Neural cell (in vitro differentiated cells): ENCODE data around the gene ROBO1.

Source experiments
- EP300 ChIP-seq: fragments of 450-650 bp; conservative IDR thresholded peaks from 2 replicates; pipeline ENCODE4 v1.6.1; 2014; ENCODE audit warnings: antibody characterized with exemption, mild to moderate bottlenecking, moderate library complexity; ENCODE audit not compliant: poor library complexity, severe bottlenecking
- EZH2 ChIP-seq: fragments of 200-600, 300-800 bp; shearing (Covaris generic), sonication (generic); IDR thresholded peaks from 2 replicates; pipeline ENCODE4 v1.6.1; 2014; ENCODE audit warnings: antibody characterized with exemption, low read length, borderline replicate concordance, mild to moderate bottlenecking; ENCODE audit not compliant: insufficient read depth, poor library complexity, severe bottlenecking
- MXI1 ChIP-seq: fragments of 450-650 bp; conservative IDR thresholded peaks from 2 replicates; pipeline ENCODE4 v1.6.1; 2014; ENCODE audit warnings: antibody characterized with exemption, mild to moderate bottlenecking; ENCODE audit not compliant: poor library complexity, severe bottlenecking
- POLR2AphosphoS5 ChIP-seq: IDR thresholded peaks from 2 replicates; pipeline ENCODE4 v1.6.1; 2012
- RAD21 ChIP-seq: fragments of 450-650 bp; conservative IDR thresholded peaks from 2 replicates; pipeline ENCODE4 v1.6.1; 2014; ENCODE audit warnings: antibody characterized with exemption, mild to moderate bottlenecking, moderate library complexity
- SMC3 ChIP-seq: fragments of 450-650 bp; conservative IDR thresholded peaks from 2 replicates; pipeline ENCODE4 v1.6.1; 2014; ENCODE audit warnings: antibody characterized with exemption, mild to moderate bottlenecking, moderate library complexity; ENCODE audit not compliant: poor library complexity
- TAF1 ChIP-seq: IDR thresholded peaks from 2 replicates; pipeline ENCODE4 v1.6.1; 2012; ENCODE audit warnings: low read depth
- TF ChIP-seq, protein P1 (sequence below): fragments of 450-650 bp; IDR thresholded peaks from 2 replicates; pipeline ENCODE4 v1.5.1; 2014; ENCODE audit warnings: antibody characterized with exemption, mild to moderate bottlenecking, moderate library complexity; ENCODE audit not compliant: poor library complexity, severe bottlenecking
- TF ChIP-seq, protein P2 (sequence below): IDR thresholded peaks from 2 replicates; pipeline ENCODE4 v1.6.1; 2012; ENCODE audit warnings: borderline replicate concordance

- no peak for TF ChIP-seq EZH2
- no peak for TF ChIP-seq RAD21
- no peak for TF ChIP-seq POLR2AphosphoS5
- TF ChIP-seq, protein P1, sequence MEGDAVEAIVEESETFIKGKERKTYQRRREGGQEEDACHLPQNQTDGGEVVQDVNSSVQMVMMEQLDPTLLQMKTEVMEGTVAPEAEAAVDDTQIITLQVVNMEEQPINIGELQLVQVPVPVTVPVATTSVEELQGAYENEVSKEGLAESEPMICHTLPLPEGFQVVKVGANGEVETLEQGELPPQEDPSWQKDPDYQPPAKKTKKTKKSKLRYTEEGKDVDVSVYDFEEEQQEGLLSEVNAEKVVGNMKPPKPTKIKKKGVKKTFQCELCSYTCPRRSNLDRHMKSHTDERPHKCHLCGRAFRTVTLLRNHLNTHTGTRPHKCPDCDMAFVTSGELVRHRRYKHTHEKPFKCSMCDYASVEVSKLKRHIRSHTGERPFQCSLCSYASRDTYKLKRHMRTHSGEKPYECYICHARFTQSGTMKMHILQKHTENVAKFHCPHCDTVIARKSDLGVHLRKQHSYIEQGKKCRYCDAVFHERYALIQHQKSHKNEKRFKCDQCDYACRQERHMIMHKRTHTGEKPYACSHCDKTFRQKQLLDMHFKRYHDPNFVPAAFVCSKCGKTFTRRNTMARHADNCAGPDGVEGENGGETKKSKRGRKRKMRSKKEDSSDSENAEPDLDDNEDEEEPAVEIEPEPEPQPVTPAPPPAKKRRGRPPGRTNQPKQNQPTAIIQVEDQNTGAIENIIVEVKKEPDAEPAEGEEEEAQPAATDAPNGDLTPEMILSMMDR: no peak
- TF ChIP-seq TAF1: no peak
- no peak for TF ChIP-seq EP300
- TF ChIP-seq SMC3: no peak
- no peak for TF ChIP-seq MXI1
- TF ChIP-seq, protein P2, sequence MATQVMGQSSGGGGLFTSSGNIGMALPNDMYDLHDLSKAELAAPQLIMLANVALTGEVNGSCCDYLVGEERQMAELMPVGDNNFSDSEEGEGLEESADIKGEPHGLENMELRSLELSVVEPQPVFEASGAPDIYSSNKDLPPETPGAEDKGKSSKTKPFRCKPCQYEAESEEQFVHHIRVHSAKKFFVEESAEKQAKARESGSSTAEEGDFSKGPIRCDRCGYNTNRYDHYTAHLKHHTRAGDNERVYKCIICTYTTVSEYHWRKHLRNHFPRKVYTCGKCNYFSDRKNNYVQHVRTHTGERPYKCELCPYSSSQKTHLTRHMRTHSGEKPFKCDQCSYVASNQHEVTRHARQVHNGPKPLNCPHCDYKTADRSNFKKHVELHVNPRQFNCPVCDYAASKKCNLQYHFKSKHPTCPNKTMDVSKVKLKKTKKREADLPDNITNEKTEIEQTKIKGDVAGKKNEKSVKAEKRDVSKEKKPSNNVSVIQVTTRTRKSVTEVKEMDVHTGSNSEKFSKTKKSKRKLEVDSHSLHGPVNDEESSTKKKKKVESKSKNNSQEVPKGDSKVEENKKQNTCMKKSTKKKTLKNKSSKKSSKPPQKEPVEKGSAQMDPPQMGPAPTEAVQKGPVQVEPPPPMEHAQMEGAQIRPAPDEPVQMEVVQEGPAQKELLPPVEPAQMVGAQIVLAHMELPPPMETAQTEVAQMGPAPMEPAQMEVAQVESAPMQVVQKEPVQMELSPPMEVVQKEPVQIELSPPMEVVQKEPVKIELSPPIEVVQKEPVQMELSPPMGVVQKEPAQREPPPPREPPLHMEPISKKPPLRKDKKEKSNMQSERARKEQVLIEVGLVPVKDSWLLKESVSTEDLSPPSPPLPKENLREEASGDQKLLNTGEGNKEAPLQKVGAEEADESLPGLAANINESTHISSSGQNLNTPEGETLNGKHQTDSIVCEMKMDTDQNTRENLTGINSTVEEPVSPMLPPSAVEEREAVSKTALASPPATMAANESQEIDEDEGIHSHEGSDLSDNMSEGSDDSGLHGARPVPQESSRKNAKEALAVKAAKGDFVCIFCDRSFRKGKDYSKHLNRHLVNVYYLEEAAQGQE: no peak
Measured at GRCh38 chr3:78823859-78824258, 943.9 kb downstream of the ROBO1 start.
